ENCODE measurements around the gene MTFR1L.

MTFR1L gene

GRCh38 chr1:25863486-25864262 is 43.9 kb downstream of the MTFR1L start:
- DNase-seq (ENCODE audit: extremely low spot score), result no peak
- CTCF ChIA-PET, result interaction anchor here (1.4 to 2.6 kb wide), 3 partner anchors 9 to 134 kb away, joined by 6 to 10 read pairs (median 6); partner anchors contain the start of gene PAFAH2
- TF ChIP-seq CTCF (IDR thresholded peaks at IDR 0.05; ENCODE audit: control extremely low read depth, extremely low read depth, low read depth, missing control alignments), result no peak
- POLR2A ChIA-PET, result interaction anchor here (0.5 kb wide), 1 partner anchor 12 kb away, joined by 3 read pairs; the partner anchor contains the start of gene PAQR7

- DNase-seq (ENCODE audit: extremely low spot score), result no peak
- ChIA-PET POLR2A (no interaction called here), CTCF (interaction anchor here (1.2 to 2.4 kb wide), 3 partner anchors 8 to 133 kb away, joined by 3 to 6 read pairs (median 6); partner anchors contain the start of gene PAFAH2)
- TF ChIP-seq CTCF (IDR thresholded peaks at IDR 0.05; ENCODE audit: control extremely low read depth, extremely low read depth, low read depth, missing control alignments), result no peak
Observed at GRCh38 chr1:25864434-25864833, 44.7 kb downstream of the MTFR1L start.

GRCh38 chr1:25866288-25866687 is 46.5 kb downstream of the MTFR1L start:
- no peak for DNase-seq (ENCODE audit: extremely low spot score)
- TF ChIP-seq CTCF (IDR thresholded peaks at IDR 0.05; ENCODE audit: control extremely low read depth, extremely low read depth, low read depth, missing control alignments), result no peak
- ChIA-PET CTCF (no interaction called here), POLR2A (no interaction called here)

GRCh38 chr1:25867210-25867991 is 47.6 kb downstream of the MTFR1L start:
- ChIA-PET POLR2A (interaction anchor here (0.5 kb wide), 1 partner anchor 308 kb away, joined by 3 read pairs; no protein-coding TSS in a partner anchor), CTCF (interaction anchor here (2.3 kb wide), 1 partner anchor 28 kb away, joined by 8 read pairs; no protein-coding TSS in a partner anchor)
- no peak for DNase-seq (ENCODE audit: extremely low spot score)
- no peak for TF ChIP-seq CTCF (IDR thresholded peaks at IDR 0.05; ENCODE audit: control extremely low read depth, extremely low read depth, low read depth, missing control alignments)

GRCh38 chr1:25869909-25870606 is 50.3 kb downstream of the MTFR1L start:
- ChIA-PET POLR2A (no interaction called here), CTCF (interaction anchor here (0.9 to 2.3 kb wide), 4 partner anchors 9 to 35 kb away, joined by 3 to 8 read pairs (median 4); no protein-coding TSS in a partner anchor)
- DNase-seq (ENCODE audit: extremely low spot score), result no peak
- no peak for TF ChIP-seq CTCF (IDR thresholded peaks at IDR 0.05; ENCODE audit: control extremely low read depth, extremely low read depth, low read depth, missing control alignments)

GRCh38 chr1:25870614-25871013 is 50.9 kb downstream of the MTFR1L start:
- TF ChIP-seq CTCF (IDR thresholded peaks at IDR 0.05; ENCODE audit: control extremely low read depth, extremely low read depth, low read depth, missing control alignments), result no peak
- ChIA-PET POLR2A (no interaction called here), CTCF (interaction anchor here (0.9 to 1.4 kb wide), 3 partner anchors 10 to 34 kb away, joined by 3 to 4 read pairs (median 3); no protein-coding TSS in a partner anchor)
- DNase-seq (ENCODE audit: extremely low spot score), result no peak
